ENCODE measurements around the gene SRGAP2C.
"Not testable (repeated sequence)": the region's sequence is repeated elsewhere in the genome, so short reads cannot be mapped to it uniquely, and the experiment has no call there.

GRCh38 chr1:121224714-121225113 is 39.9 kb downstream of the SRGAP2C start:
- not testable (repeated sequence) for TF ChIP-seq CTCF (IDR thresholded peaks at IDR 0.05); POLR2A (IDR thresholded peaks at IDR 0.05); EP300 (IDR thresholded peaks at IDR 0.05; ENCODE audit: low read depth)
